ENCODE results near the gene NPAS1.

The NPAS1 gene

GRCh38 chr19:47019431-47020041 lies at the start of gene NPAS1:
Gene NPAS1, plus strand, starts transcription at chr19:47019837. Its CDS starts 1,211 bp downstream, at chr19:47021048.
- DNase-seq (ENCODE audit: low spot score), result no peak

- DNase-seq (ENCODE audit: low spot score), result no peak
Observed at GRCh38 chr19:46970815-46971214, 48.8 kb upstream of the NPAS1 start.

- DNase-seq (ENCODE audit: low spot score), result no peak
Observed at GRCh38 chr19:46972311-46972710, 47.3 kb upstream of the NPAS1 start.

- no peak for DNase-seq (ENCODE audit: low spot score)
Observed at GRCh38 chr19:46974181-46974580, 45.5 kb upstream of the NPAS1 start.

GRCh38 chr19:46975011-46975924 lies 44.4 kb upstream of the NPAS1 start:
- DNase-seq (ENCODE audit: low spot score), result no peak

- no peak for DNase-seq (ENCODE audit: low spot score)
Observed at GRCh38 chr19:46975925-46976782, 43.5 kb upstream of the NPAS1 start.

GRCh38 chr19:46976845-46977320 lies 42.8 kb upstream of the NPAS1 start:
- DNase-seq (ENCODE audit: low spot score), result no peak

GRCh38 chr19:46977548-46977947 lies 42.1 kb upstream of the NPAS1 start:
- DNase-seq (ENCODE audit: low spot score), result no peak

GRCh38 chr19:46978171-46978869 lies 41.3 kb upstream of the NPAS1 start:
- DNase-seq (ENCODE audit: low spot score), result no peak

- no peak for DNase-seq (ENCODE audit: low spot score)
Observed at GRCh38 chr19:46979126-46980105, 40.2 kb upstream of the NPAS1 start.

- no peak for DNase-seq (ENCODE audit: low spot score)
Observed at GRCh38 chr19:46980761-46981160, 38.9 kb upstream of the NPAS1 start.

GRCh38 chr19:46981286-46981945 lies 38.2 kb upstream of the NPAS1 start:
- no peak for DNase-seq (ENCODE audit: low spot score)

- DNase-seq (ENCODE audit: low spot score), result no peak
Observed at GRCh38 chr19:46983097-46983496, 36.5 kb upstream of the NPAS1 start.

GRCh38 chr19:46984077-46985010 lies 35.3 kb upstream of the NPAS1 start:
- no peak for DNase-seq (ENCODE audit: low spot score)

GRCh38 chr19:46985542-46986415 lies 33.9 kb upstream of the NPAS1 start:
- no peak for DNase-seq (ENCODE audit: low spot score)

- no peak for DNase-seq (ENCODE audit: low spot score)
Observed at GRCh38 chr19:46988614-46989230, 30.9 kb upstream of the NPAS1 start.

GRCh38 chr19:46990991-46991676 lies 28.5 kb upstream of the NPAS1 start:
- peak; percentile 66 for DNase-seq (ENCODE audit: low spot score)
